GM19372 (cell line): ENCODE results near the gene CSNK1A1L.
"Not testable (repeated sequence)": the region's sequence is repeated elsewhere in the genome, so short reads cannot be mapped to it uniquely, and the experiment has no call there.

Experiments used
- ATAC-seq: cut with Tn5 transposase; IDR thresholded peaks from one replicate; pipeline ENCODE4 v1.9.1; 2021; ENCODE audit warnings: mild to moderate bottlenecking, low read depth, moderate library complexity; ENCODE audit not compliant: unreplicated experiment

The CSNK1A1L gene

DNA sequence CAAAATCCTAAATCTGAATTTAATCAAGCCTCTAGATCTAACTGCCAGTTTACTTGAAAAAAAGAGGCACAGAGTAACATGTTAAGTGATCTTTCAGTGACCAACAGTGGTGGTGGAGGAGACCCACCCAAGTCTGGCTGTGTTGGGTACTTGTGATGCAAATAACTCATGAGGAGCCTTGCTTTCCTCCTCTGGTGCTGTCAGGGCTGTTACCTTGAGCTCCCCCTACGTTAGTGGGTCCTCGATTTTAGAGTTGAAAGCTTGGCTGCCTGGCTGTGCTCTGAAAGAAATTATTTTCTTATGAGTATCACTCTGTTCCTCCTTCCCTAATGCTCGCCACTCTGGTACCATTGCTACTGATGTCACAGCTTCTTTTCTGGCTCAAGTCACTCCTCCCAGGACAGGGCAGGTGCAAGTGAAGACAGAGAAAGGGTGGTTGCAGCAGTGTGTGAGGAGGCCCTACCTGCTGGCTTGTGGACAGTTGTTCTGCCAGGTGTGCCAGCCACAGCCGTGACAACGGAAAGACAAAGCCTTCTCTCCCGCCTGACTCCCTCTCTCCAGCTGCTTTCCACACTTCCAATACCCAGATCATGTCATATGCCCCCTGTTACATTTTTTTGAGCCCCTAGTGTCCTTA, 39.5 kb downstream of the CSNK1A1L start:
- ATAC-seq, result no peak

DNA sequence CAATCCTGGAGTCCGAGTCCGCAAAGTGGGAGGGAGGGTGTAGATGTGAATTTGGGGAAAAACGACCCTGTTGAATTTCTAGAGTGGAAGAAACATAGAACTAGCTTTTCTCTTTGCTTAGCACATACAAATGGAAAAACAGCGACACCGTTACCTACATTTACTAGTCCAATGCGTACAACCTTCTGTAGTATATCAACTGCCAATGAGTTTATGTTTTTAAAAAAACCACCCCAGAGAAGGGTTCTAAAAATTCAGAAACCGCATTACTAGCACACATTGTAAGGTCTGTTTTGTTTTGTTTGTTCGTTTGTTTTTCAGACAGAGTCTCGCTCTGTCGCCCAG, 45.6 kb downstream of the CSNK1A1L start:
- ATAC-seq, result peak; percentile 20

DNA sequence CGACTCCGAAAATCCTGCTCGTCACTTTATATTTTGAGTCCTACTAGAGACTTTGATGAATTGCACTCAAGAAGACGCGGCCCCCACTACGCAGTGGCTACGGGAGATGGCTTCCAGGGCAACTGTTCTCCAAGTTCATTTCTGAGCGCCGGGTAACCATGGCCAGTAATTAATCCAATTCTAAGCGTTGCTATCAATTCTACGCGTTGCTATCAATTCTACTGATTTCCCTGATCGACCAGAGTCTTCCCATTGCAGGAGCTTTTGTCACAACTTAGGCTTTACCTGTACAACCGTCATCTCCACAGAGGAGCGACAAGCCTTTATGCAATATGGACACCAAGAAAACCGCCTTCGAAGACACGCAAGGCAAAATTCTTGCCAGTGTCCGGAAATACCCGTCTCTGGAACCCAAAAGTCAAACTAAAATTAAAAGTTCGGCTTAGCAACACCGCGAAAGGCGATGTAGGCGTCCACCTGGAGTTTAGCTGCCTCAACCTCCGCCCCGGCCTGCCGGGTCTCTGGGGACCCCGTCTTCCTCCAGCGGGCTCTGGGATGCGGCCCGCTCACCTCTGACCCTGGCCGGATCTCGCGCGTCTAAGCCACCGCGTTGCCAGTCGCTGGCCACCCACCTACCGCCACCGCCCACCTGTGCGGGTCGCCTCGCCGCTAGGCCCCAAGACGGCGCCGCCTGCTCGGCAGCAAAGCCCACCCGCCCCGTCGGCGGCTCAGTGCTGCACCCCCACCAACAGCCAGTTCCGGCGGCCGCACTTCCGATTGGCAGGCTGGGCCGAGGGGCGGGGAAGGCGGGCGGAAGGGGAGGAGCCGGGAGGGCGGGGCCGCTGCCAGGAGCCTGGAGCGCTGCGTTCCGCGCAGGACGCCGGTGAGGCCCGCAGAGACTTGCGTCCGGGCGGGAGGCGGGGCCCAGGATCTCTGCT, 46.3 kb downstream of the CSNK1A1L start, which contains the start of gene SUPT20H:
Gene SUPT20H, minus strand, starts transcription at position 779 of the 938 bp plus-strand sequence. CDS start 8,198 bp downstream, outside the sequence.
- ATAC-seq, result peak; percentile 97

DNA sequence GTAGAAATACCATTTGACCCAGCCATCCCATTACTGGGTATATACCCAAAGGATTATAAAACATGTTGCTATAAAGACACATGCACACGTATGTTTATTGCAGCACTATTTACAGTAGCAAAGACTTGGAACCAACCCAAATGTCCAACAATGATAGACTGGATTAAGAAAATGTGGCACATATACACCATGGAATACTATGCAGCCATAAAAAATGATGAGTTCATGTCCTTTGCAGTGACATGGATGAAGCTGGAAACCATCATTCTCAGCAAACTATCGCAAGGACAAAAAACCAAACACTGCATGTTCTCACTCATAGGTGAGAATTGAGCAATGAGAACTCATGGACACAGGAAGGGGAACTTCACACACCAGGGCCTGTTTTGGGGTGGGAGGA, 49.2 kb downstream of the CSNK1A1L start:
- not testable (repeated sequence) for ATAC-seq
